HG02981 (cell line): ENCODE data around the gene AHCTF1.

Source experiments
- ATAC-seq: cut with Tn5 transposase; IDR thresholded peaks from one replicate; pipeline ENCODE4 v1.9.1; 2021; ENCODE audit warnings: mild to moderate bottlenecking, moderate library complexity; ENCODE audit not compliant: unreplicated experiment

AHCTF1 gene

GRCh38 chr1:246931549-246932365, at the start of gene AHCTF1:
Gene AHCTF1, minus strand, starts transcription at chr1:246931948. Its CDS starts 13,578 bp downstream, at chr1:246918370.
- ATAC-seq, result peak; percentile 87

GRCh38 chr1:246978785-246979184, 47.0 kb upstream of the AHCTF1 start:
- no peak for ATAC-seq

- ATAC-seq, result no peak
Observed at GRCh38 chr1:246978281-246978680, 46.5 kb upstream of the AHCTF1 start.

- no peak for ATAC-seq
Observed at GRCh38 chr1:246971969-246972368, 40.2 kb upstream of the AHCTF1 start.

GRCh38 chr1:246971090-246971721, 39.5 kb upstream of the AHCTF1 start:
- no peak for ATAC-seq

GRCh38 chr1:246969621-246970020, 37.9 kb upstream of the AHCTF1 start:
- ATAC-seq, result no peak

GRCh38 chr1:246966502-246966901, 34.8 kb upstream of the AHCTF1 start:
- no peak for ATAC-seq

GRCh38 chr1:246959944-246960693, 28.4 kb upstream of the AHCTF1 start:
- ATAC-seq, result no peak

GRCh38 chr1:246954126-246954525, 22.4 kb upstream of the AHCTF1 start:
- no peak for ATAC-seq

GRCh38 chr1:246951413-246951812, 19.7 kb upstream of the AHCTF1 start:
- ATAC-seq, result no peak

- ATAC-seq, result no peak
Observed at GRCh38 chr1:246949956-246950355, 18.2 kb upstream of the AHCTF1 start.

GRCh38 chr1:246947255-246947654, 15.5 kb upstream of the AHCTF1 start:
- no peak for ATAC-seq

GRCh38 chr1:246946366-246946765, 14.6 kb upstream of the AHCTF1 start:
- no peak for ATAC-seq

GRCh38 chr1:246934765-246935164, 3.0 kb upstream of the AHCTF1 start:
- ATAC-seq, result no peak

- ATAC-seq, result no peak
Observed at GRCh38 chr1:246933893-246934292, 2.1 kb upstream of the AHCTF1 start.

- ATAC-seq, result no peak
Observed at GRCh38 chr1:246932366-246932700, 585 bp upstream of the AHCTF1 start.

GRCh38 chr1:246930830-246931548, 759 bp downstream of the AHCTF1 start:
- peak; percentile 27 for ATAC-seq

- ATAC-seq, result no peak
Observed at GRCh38 chr1:246925997-246926626, 5.6 kb downstream of the AHCTF1 start.

GRCh38 chr1:246923900-246924299, 7.8 kb downstream of the AHCTF1 start:
- ATAC-seq, result no peak

- no peak for ATAC-seq
Observed at GRCh38 chr1:246923482-246923881, 8.3 kb downstream of the AHCTF1 start.

- ATAC-seq, result no peak
Observed at GRCh38 chr1:246921481-246921880, 10.3 kb downstream of the AHCTF1 start.
